Activated CD8-positive, alpha-beta memory T cell treated with anti-CD3 and anti-CD28 coated beads, Interleukin-2, amount 50 U/mL, for 24 hours (primary cell): Measurements from ENCODE around the gene ZMIZ1.

Source experiments
- DNase-seq: peaks from one replicate; pipeline ENCODE4 v3.0.0-alpha.2; 2020; ENCODE audit errors: extremely low read depth

ZMIZ1 gene

GRCh38 chr10:79119306-79119705 lies 50.5 kb downstream of the ZMIZ1 start:
- no peak for DNase-seq

- no peak for DNase-seq
Measured at GRCh38 chr10:79123547-79123963, 54.8 kb downstream of the ZMIZ1 start.

GRCh38 chr10:79124066-79124465 lies 55.3 kb downstream of the ZMIZ1 start:
- DNase-seq: no peak

GRCh38 chr10:79125092-79125491 lies 56.3 kb downstream of the ZMIZ1 start:
- no peak for DNase-seq

- no peak for DNase-seq
Measured at GRCh38 chr10:79126351-79127080, 57.8 kb downstream of the ZMIZ1 start.

GRCh38 chr10:79127151-79127961 lies 58.6 kb downstream of the ZMIZ1 start:
- no peak for DNase-seq

- no peak for DNase-seq
Measured at GRCh38 chr10:79128241-79128922, 59.6 kb downstream of the ZMIZ1 start.

- DNase-seq: no peak
Measured at GRCh38 chr10:79128923-79129305, 60.1 kb downstream of the ZMIZ1 start.

GRCh38 chr10:79129361-79129997 lies 60.7 kb downstream of the ZMIZ1 start:
- no peak for DNase-seq

GRCh38 chr10:79130255-79130654 lies 61.5 kb downstream of the ZMIZ1 start:
- DNase-seq: no peak

- no peak for DNase-seq
Measured at GRCh38 chr10:79130846-79131245, 62.1 kb downstream of the ZMIZ1 start.

GRCh38 chr10:79131836-79132631 lies 63.3 kb downstream of the ZMIZ1 start:
- DNase-seq: no peak

- no peak for DNase-seq
Measured at GRCh38 chr10:79132681-79133381, 64.1 kb downstream of the ZMIZ1 start.

- DNase-seq: no peak
Measured at GRCh38 chr10:79133416-79133815, 64.7 kb downstream of the ZMIZ1 start.

GRCh38 chr10:79135790-79136189 lies 67.0 kb downstream of the ZMIZ1 start:
- DNase-seq: no peak

GRCh38 chr10:79136236-79137005 lies 67.7 kb downstream of the ZMIZ1 start:
- DNase-seq: no peak

- DNase-seq: no peak
Measured at GRCh38 chr10:79137300-79137756, 68.6 kb downstream of the ZMIZ1 start.

GRCh38 chr10:79137826-79138225 lies 69.1 kb downstream of the ZMIZ1 start:
- peak; percentile 9 for DNase-seq

- no peak for DNase-seq
Measured at GRCh38 chr10:79138449-79139123, 69.8 kb downstream of the ZMIZ1 start.
